Measurements from ENCODE around the gene PAPSS1. TPM values are rescaled to one million over a fixed set of nuclear protein-coding genes. Genes with fewer than 3 reads are reported as not detected.

PAPSS1 gene
- total RNA-seq, 1 experiment from 2014 or later: 83.6 TPM

DNA sequence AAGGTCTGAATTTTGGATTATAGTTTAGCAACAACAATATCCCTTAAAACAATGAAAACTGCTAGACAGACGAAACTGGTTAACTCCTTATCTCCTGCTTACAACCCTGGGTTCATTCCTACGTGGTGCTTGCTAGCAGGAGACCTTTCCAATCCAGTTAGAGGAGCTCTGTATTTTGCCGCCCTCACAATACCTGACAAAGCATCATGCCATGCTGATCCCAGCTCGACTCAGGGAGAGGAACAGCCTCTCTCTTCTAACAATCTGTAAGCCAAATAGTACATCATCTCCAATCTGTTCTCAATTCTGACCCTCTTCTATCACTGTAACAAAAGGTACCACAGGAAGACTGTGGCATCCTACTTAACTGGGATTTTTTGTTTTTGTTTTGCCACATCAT, 74.4 kb downstream of the PAPSS1 start:
- WGBS (ENCODE audit: extremely low coverage, insufficient read length, low lambda C conversion rate): no CpG with 5 or more reads among the region's 4 CpGs
- H3T11ph ChIP-seq (ENCODE audit: low read length): no peak overlapping the region
- no peak overlapping the region for H3K56ac ChIP-seq (ENCODE audit: insufficient read length, low read depth, low read length)
- H2BK12ac ChIP-seq (ENCODE audit: insufficient read length, low read depth, low read length): no peak overlapping the region
- no peak overlapping the region for H2AK5ac ChIP-seq (ENCODE audit: insufficient read length, low read length)
- H2BK15ac ChIP-seq (ENCODE audit: low read depth, low read length): no peak overlapping the region
- H3K9me3 ChIP-seq (ENCODE audit: control insufficient read depth, low read depth, low read length): no peaks in the 10 kb centered on the region
- 0 out of 7 replicates have a peak overlapping the region, but pooled peaks of 1 of the 3 experiments have one; percentile 3 for H3K27ac Mint-ChIP-seq
- H3K4ac ChIP-seq (ENCODE audit: low read depth, low read length): no peak overlapping the region
- no peak overlapping the region for H3K4me3 Mint-ChIP-seq
- no peak for DNase-seq
- H3K23me2 ChIP-seq (ENCODE audit: insufficient read length, low read depth, low read length, poor library complexity, severe bottlenecking): no peaks in the 10 kb centered on the region
- peaks cover 20 to 24% (median 23%) of the 10 kb centered on the region in 3 experiments; a peak in 6 of 7 replicates for H3K36me3 Mint-ChIP-seq (ENCODE audit: insufficient read depth in 1 of 3, low read depth in 3 of 3)
- H3K9me3 Mint-ChIP-seq: no peaks in the 10 kb centered on the region
- no peak overlapping the region for H3K9ac ChIP-seq (ENCODE audit: extremely low read depth, insufficient read length, low read length)
- no peak overlapping the region for H2BK120ac ChIP-seq (ENCODE audit: low read depth, low read length, poor library complexity, severe bottlenecking)
- H3K23ac ChIP-seq (ENCODE audit: insufficient read length, low read depth, low read length): no peak overlapping the region
- no peaks in the 10 kb centered on the region; the same call in 1 of the 2 replicates for H3K27me3 Mint-ChIP-seq (ENCODE audit: low read depth)
- no peaks in the 10 kb centered on the region for H3K79me1 ChIP-seq (ENCODE audit: insufficient read depth, low read depth, low read length, poor library complexity, severe bottlenecking)
- H3K4me1 Mint-ChIP-seq: peaks cover 34 to 40% of the 10 kb centered on the region in 2 experiments
- H3K27ac ChIP-seq (ENCODE audit: insufficient read length, low read depth, low read length): no peak overlapping the region
- no peak overlapping the region for H2AFZ ChIP-seq (ENCODE audit: low read length)
- H2BK5ac ChIP-seq (ENCODE audit: insufficient read length, low read length): no peak overlapping the region
- no peak overlapping the region for H2BK20ac ChIP-seq (ENCODE audit: low read depth, low read length, poor library complexity, severe bottlenecking)
- no peak overlapping the region for H4K8ac ChIP-seq (replicated peaks; ENCODE audit: insufficient read length, low read depth, low read length)
- H3K27me3 ChIP-seq (ENCODE audit: insufficient read depth, low read length): no peaks in the 10 kb centered on the region
- H3K14ac ChIP-seq (ENCODE audit: insufficient read depth, low read length): no peak overlapping the region
- H3K79me2 ChIP-seq (ENCODE audit: insufficient read depth, low read length): no peaks in the 10 kb centered on the region
- TF ChIP-seq, protein P1, sequence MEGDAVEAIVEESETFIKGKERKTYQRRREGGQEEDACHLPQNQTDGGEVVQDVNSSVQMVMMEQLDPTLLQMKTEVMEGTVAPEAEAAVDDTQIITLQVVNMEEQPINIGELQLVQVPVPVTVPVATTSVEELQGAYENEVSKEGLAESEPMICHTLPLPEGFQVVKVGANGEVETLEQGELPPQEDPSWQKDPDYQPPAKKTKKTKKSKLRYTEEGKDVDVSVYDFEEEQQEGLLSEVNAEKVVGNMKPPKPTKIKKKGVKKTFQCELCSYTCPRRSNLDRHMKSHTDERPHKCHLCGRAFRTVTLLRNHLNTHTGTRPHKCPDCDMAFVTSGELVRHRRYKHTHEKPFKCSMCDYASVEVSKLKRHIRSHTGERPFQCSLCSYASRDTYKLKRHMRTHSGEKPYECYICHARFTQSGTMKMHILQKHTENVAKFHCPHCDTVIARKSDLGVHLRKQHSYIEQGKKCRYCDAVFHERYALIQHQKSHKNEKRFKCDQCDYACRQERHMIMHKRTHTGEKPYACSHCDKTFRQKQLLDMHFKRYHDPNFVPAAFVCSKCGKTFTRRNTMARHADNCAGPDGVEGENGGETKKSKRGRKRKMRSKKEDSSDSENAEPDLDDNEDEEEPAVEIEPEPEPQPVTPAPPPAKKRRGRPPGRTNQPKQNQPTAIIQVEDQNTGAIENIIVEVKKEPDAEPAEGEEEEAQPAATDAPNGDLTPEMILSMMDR (conservative IDR thresholded peaks at IDR 0.05): no peak
- no peak overlapping the region for H3K4me2 ChIP-seq (ENCODE audit: insufficient read depth, insufficient read length, low read length)
- no peaks in the 10 kb centered on the region for H4K20me1 ChIP-seq (ENCODE audit: control insufficient read depth, insufficient read depth, insufficient read length)
- H4K91ac ChIP-seq (ENCODE audit: insufficient read length, low read depth, low read length): no peak overlapping the region
- H3K4me1 ChIP-seq (ENCODE audit: insufficient read depth, low read length): peaks cover 9% of the 10 kb centered on the region; the same call in 1 of the 2 replicates
- no peak overlapping the region for H3K18ac ChIP-seq (ENCODE audit: insufficient read length, low read depth, low read length)
- H4K5ac ChIP-seq (ENCODE audit: insufficient read length, low read depth, low read length): no peak overlapping the region

Data from H9 (cell line).